SK-N-SH (cell line): ENCODE results near the gene SCN11A.

Source experiments
- CTCF ChIP-seq: fragments of 200-600 bp; sonication (generic); IDR thresholded peaks from 2 replicates; pipeline ENCODE4 v1.6.1; 2017; ENCODE audit warnings: antibody characterized with exemption, mild to moderate bottlenecking, moderate library complexity
- EP300 ChIP-seq, 2 experiments: IDR thresholded peaks; 2 replicates each; pipeline versions ENCODE4 v1.4.0 to v1.6.1; 2012; ENCODE audit warnings: borderline replicate concordance in 1 of 2, low read depth in 1 of 2, low read length in 1 of 2
- JUND ChIP-seq: IDR thresholded peaks from 2 replicates; pipeline ENCODE4 v1.4.0; 2012
- MAX ChIP-seq: IDR thresholded peaks from 2 replicates; pipeline ENCODE4 v1.4.0; 2012; ENCODE audit warnings: low read depth
- POLR2AphosphoS5 ChIP-seq: IDR thresholded peaks from 2 replicates; pipeline ENCODE4 v1.6.1; 2012; ENCODE audit warnings: low read depth, low read length
- TAF1 ChIP-seq: IDR thresholded peaks from 2 replicates; pipeline ENCODE4 v1.6.1; 2012; ENCODE audit warnings: low read depth, mild to moderate bottlenecking, low read length, moderate library complexity, borderline replicate concordance
- TEAD4 ChIP-seq: IDR thresholded peaks from 2 replicates; pipeline ENCODE4 v1.4.0; 2012; ENCODE audit warnings: mild to moderate bottlenecking, borderline replicate concordance; ENCODE audit not compliant: insufficient read depth
- YY1 ChIP-seq: IDR thresholded peaks from 2 replicates; pipeline ENCODE4 v1.4.0; 2012; ENCODE audit warnings: low read depth, mild to moderate bottlenecking
- TF ChIP-seq, protein P1 (sequence below): IDR thresholded peaks from 2 replicates; pipeline ENCODE4 v1.4.0; 2012; ENCODE audit warnings: low read depth, borderline replicate concordance
- TF ChIP-seq, protein P2 (sequence below): IDR thresholded peaks from 2 replicates; pipeline ENCODE4 v1.4.0; 2012; ENCODE audit warnings: low read depth, borderline replicate concordance

DNA sequence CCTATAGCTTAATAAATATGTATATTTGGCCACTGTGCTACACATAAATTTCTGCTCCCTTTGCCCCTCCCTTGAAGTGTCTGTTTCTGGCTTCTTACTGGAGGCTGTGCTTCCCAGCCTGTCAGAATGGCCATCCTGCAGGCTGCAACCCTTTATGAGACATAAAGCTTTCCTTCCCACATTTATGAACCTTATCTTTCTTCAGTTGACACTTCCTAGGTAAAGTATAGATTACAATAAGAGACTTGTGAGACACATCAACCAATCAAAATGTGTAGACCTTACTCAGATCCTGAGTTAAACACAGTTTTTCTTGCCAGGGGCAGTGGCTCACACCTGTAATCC is 29.5 kb downstream of the SCN11A start:
- TF ChIP-seq CTCF (no peak), POLR2AphosphoS5 (no peak), JUND (no peak), EP300 (IDR thresholded peaks at IDR 0.05; ENCODE audit: borderline replicate concordance in 1 of 2, low read depth in 1 of 2, low read length in 1 of 2) (no peak), MAX (no peak), YY1 (no peak), TAF1 (no peak), TEAD4 (no peak)
- TF ChIP-seq, protein P1, sequence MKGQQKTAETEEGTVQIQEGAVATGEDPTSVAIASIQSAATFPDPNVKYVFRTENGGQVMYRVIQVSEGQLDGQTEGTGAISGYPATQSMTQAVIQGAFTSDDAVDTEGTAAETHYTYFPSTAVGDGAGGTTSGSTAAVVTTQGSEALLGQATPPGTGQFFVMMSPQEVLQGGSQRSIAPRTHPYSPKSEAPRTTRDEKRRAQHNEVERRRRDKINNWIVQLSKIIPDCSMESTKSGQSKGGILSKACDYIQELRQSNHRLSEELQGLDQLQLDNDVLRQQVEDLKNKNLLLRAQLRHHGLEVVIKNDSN, result no peak
- TF ChIP-seq, protein P2, sequence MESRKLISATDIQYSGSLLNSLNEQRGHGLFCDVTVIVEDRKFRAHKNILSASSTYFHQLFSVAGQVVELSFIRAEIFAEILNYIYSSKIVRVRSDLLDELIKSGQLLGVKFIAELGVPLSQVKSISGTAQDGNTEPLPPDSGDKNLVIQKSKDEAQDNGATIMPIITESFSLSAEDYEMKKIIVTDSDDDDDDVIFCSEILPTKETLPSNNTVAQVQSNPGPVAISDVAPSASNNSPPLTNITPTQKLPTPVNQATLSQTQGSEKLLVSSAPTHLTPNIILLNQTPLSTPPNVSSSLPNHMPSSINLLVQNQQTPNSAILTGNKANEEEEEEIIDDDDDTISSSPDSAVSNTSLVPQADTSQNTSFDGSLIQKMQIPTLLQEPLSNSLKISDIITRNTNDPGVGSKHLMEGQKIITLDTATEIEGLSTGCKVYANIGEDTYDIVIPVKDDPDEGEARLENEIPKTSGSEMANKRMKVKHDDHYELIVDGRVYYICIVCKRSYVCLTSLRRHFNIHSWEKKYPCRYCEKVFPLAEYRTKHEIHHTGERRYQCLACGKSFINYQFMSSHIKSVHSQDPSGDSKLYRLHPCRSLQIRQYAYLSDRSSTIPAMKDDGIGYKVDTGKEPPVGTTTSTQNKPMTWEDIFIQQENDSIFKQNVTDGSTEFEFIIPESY, result no peak
